GM12873 (cell line): ENCODE data around the gene SH3GL1.

ENCODE experiments used
- CTCF ChIP-seq: IDR thresholded peaks from 2 replicates; pipeline ENCODE4 v1.5.1; 2012; ENCODE audit warnings: low read depth, mild to moderate bottlenecking, moderate library complexity, low read length, control low read depth; ENCODE audit not compliant: insufficient read depth; ENCODE audit errors: missing control alignments

Gene SH3GL1

GRCh38 chr19:4415352-4415751 lies 15.0 kb upstream of the SH3GL1 start:
- TF ChIP-seq CTCF: no peak

GRCh38 chr19:4414800-4415321 lies 14.5 kb upstream of the SH3GL1 start:
- TF ChIP-seq CTCF: no peak

- TF ChIP-seq CTCF: no peak
Observed at GRCh38 chr19:4414144-4414799, 13.9 kb upstream of the SH3GL1 start.

GRCh38 chr19:4413588-4413987 lies 13.2 kb upstream of the SH3GL1 start:
- TF ChIP-seq CTCF: no peak

GRCh38 chr19:4409123-4409933 lies 9.0 kb upstream of the SH3GL1 start:
- no peak for TF ChIP-seq CTCF

- no peak for TF ChIP-seq CTCF
Observed at GRCh38 chr19:4406626-4407025, 6.3 kb upstream of the SH3GL1 start.

- TF ChIP-seq CTCF: no peak
Observed at GRCh38 chr19:4405977-4406376, 5.6 kb upstream of the SH3GL1 start.
